C4-2B (cell line): ENCODE data around the gene MINDY3.

Experiments
- CTCF ChIP-seq: fragments of 450-650 bp; conservative IDR thresholded peaks from 2 replicates; pipeline ENCODE4 v1.5.1; 2017; ENCODE audit warnings: mild to moderate bottlenecking
- ZFX ChIP-seq: fragments of 450-650 bp; IDR thresholded peaks from 2 replicates; pipeline ENCODE4 v1.6.1; 2017

GRCh38 chr10:15865304-15865703 is 5.0 kb upstream of the MINDY3 start:
- no peak for TF ChIP-seq CTCF
- TF ChIP-seq ZFX = no peak
